H1 (cell line): ENCODE measurements around the gene ALDH1B1. TPM values are rescaled to one million over a fixed set of nuclear protein-coding genes. Genes with fewer than 3 reads are reported as not detected.

Experiments
- CTCF ChIA-PET: fragments of 300-600 bp; sonication (Branson Sonifier 250); formaldehyde crosslinking; loops from one replicate; lab custom pipeline; 2021; ENCODE audit not compliant: partially characterized antibody; lab: Charles Lee
- POLR2A ChIA-PET: fragments of 300-600 bp; sonication (Branson Sonifier 250); formaldehyde crosslinking; loops from one replicate; lab custom pipeline; 2021; ENCODE audit warnings: inconsistent platforms; ENCODE audit not compliant: partially characterized antibody; lab: Charles Lee
- DNase-seq, 2 experiments: peaks; one replicate each; pipeline versions ENCODE4 v3.0.0 to v3.0.0-alpha.2; 2010 to 2022; ENCODE audit warnings: low spot score in 2 of 2, low read depth in 1 of 2, mixed read lengths in 1 of 2
- FAIRE-seq: peaks from 2 replicates; lab custom pipeline; 2011; peaks lifted over from hg19 to GRCh38; lab: Jason Lieb, UNC
- H2AFZ ChIP-seq: 2 replicates; pipeline ENCODE4 v1.8.1; 2012; ENCODE audit warnings: low read length, inconsistent platforms
- H2AK5ac ChIP-seq: 2 replicates; pipeline ENCODE4 v1.6.1; 2013; ENCODE audit warnings: low read depth, low read length
- H2BK120ac ChIP-seq: replicated peaks from 2 replicates; pipeline ENCODE3; 2013; ENCODE audit warnings: low read depth, low read length, inconsistent platforms
- H2BK12ac ChIP-seq: 2 replicates; pipeline ENCODE4 v1.6.1; 2013; ENCODE audit warnings: low read depth, low read length
- H2BK15ac ChIP-seq: 2 replicates; pipeline ENCODE4 v1.6.1; 2013; ENCODE audit warnings: low read length
- H2BK20ac ChIP-seq: 2 replicates; pipeline ENCODE4 v1.6.1; 2013; ENCODE audit warnings: low read length
- H2BK5ac ChIP-seq: 2 replicates; pipeline ENCODE4 v1.6.1; 2013; ENCODE audit warnings: low read depth, low read length
- H3K14ac ChIP-seq: 2 replicates; pipeline ENCODE4 v1.6.1; 2013; ENCODE audit warnings: inconsistent platforms; ENCODE audit not compliant: insufficient read length
- H3K18ac ChIP-seq: 2 replicates; pipeline ENCODE4 v1.6.1; 2013; ENCODE audit warnings: low read length; ENCODE audit errors: extremely low read depth
- H3K23ac ChIP-seq: 2 replicates; pipeline ENCODE4 v1.6.1; 2013; ENCODE audit warnings: inconsistent platforms; ENCODE audit not compliant: insufficient read length
- H3K23me2 ChIP-seq: 2 replicates; pipeline ENCODE4 v1.6.1; 2013; ENCODE audit warnings: low read depth, low read length
- H3K27ac ChIP-seq: 2 replicates; pipeline ENCODE4 v1.6.1; 2011; ENCODE audit warnings: low read depth, low read length, inconsistent platforms
- H3K27me3 ChIP-seq, 4 experiments: replicated peaks in 1 of 4; 1 replicate in 1 of 4; 2 replicates in 3 of 4; pipeline versions ENCODE4 v1.6.1 to v1.8.1; 2011 to 2013; ENCODE audit warnings: low read length in 3 of 4, mild to moderate bottlenecking in 3 of 4, inconsistent platforms in 2 of 4, mixed read lengths in 2 of 4, moderate library complexity in 1 of 4; ENCODE audit not compliant: control insufficient read depth in 3 of 4, insufficient read depth in 3 of 4; ENCODE audit errors: extremely low read depth in 1 of 4
- H3K36me3 ChIP-seq, 4 experiments: 2 replicates each; pipeline versions ENCODE4 v1.6.1 to v1.8.1; 2011 to 2013; ENCODE audit warnings: mild to moderate bottlenecking in 4 of 4, low read length in 3 of 4, moderate library complexity in 2 of 4, control low read depth in 1 of 4, inconsistent platforms in 1 of 4; ENCODE audit not compliant: insufficient read depth in 4 of 4, control insufficient read depth in 2 of 4
- H3K4ac ChIP-seq: replicated peaks from 2 replicates; pipeline ENCODE3; 2013; ENCODE audit warnings: low read length, low read depth, mixed read lengths, inconsistent platforms; ENCODE audit not compliant: insufficient read length
- H3K4me1 ChIP-seq, 4 experiments: replicated peaks in 1 of 4; 1 replicate in 1 of 4; 2 replicates in 3 of 4; pipeline versions ENCODE4 v1.6.1 to v1.8.1; 2011 to 2013; ENCODE audit warnings: low read length in 3 of 4, inconsistent platforms in 2 of 4, mixed read lengths in 1 of 4; ENCODE audit not compliant: insufficient read depth in 4 of 4, control insufficient read depth in 3 of 4
- H3K4me2 ChIP-seq, 2 experiments: 2 replicates each; pipeline versions ENCODE4 v1.6.1 to v1.8.1; 2011 to 2013; ENCODE audit warnings: low read depth in 2 of 2, low read length in 2 of 2, control low read depth in 1 of 2, inconsistent platforms in 1 of 2, mild to moderate bottlenecking in 1 of 2; ENCODE audit not compliant: insufficient read depth in 1 of 2
- H3K4me3 ChIP-seq, 4 experiments: fragments of 200-600, 300-600 bp in 1 of 4; sonication (generic), shearing (Covaris generic), sonication (Bioruptor Twin) in 1 of 4; 2 replicates each; pipeline versions ENCODE4 v1.5.1 to v1.8.1; 2011 to 2016; ENCODE audit warnings: low read length in 4 of 4, low read depth in 3 of 4, control low read depth in 2 of 4, inconsistent platforms in 2 of 4, mild to moderate bottlenecking in 2 of 4, mixed read lengths in 1 of 4, moderate library complexity in 1 of 4; ENCODE audit not compliant: insufficient read depth in 2 of 4; ENCODE audit errors: extremely low read depth in 1 of 4
- H3K56ac ChIP-seq: replicated peaks from 2 replicates; pipeline ENCODE3; 2013; ENCODE audit warnings: low read depth, mild to moderate bottlenecking, mixed read lengths, low read length, inconsistent platforms; ENCODE audit not compliant: insufficient read length
- H3K79me1 ChIP-seq: 2 replicates; pipeline ENCODE4 v1.6.1; 2013; ENCODE audit warnings: low read depth, low read length, control low read depth
- H3K79me2 ChIP-seq, 2 experiments: 2 replicates each; pipeline versions ENCODE4 v1.6.1 to v1.8.1; 2012 to 2013; ENCODE audit warnings: low read length in 2 of 2, mild to moderate bottlenecking in 2 of 2, inconsistent platforms in 1 of 2; ENCODE audit not compliant: insufficient read depth in 2 of 2, control insufficient read depth in 1 of 2
- H3K9ac ChIP-seq, 4 experiments: replicated peaks in 1 of 4; 1 replicate in 1 of 4; 2 replicates in 3 of 4; pipeline versions ENCODE4 v1.6.1 to v1.8.1; 2011 to 2013; ENCODE audit warnings: low read depth in 3 of 4, low read length in 3 of 4, control low read depth in 2 of 4, mild to moderate bottlenecking in 2 of 4, moderate library complexity in 2 of 4, inconsistent platforms in 1 of 4; ENCODE audit errors: extremely low read depth in 1 of 4
- H3K9me3 ChIP-seq, 2 experiments: 2 replicates each; pipeline versions ENCODE4 v1.6.1 to v1.8.1; 2012 to 2013; ENCODE audit warnings: mild to moderate bottlenecking in 2 of 2, moderate library complexity in 2 of 2, control low read depth in 1 of 2, inconsistent platforms in 1 of 2, low read depth in 1 of 2, low read length in 1 of 2, mixed read lengths in 1 of 2; ENCODE audit not compliant: insufficient read depth in 2 of 2
- H4K20me1 ChIP-seq, 2 experiments: replicated peaks in 1 of 2; 2 replicates each; pipeline versions ENCODE3 to v1.8.1; 2011 to 2013; ENCODE audit warnings: inconsistent platforms in 2 of 2, low read length in 2 of 2, mild to moderate bottlenecking in 1 of 2; ENCODE audit not compliant: insufficient read depth in 2 of 2, control insufficient read depth in 1 of 2
- H4K5ac ChIP-seq: 2 replicates; pipeline ENCODE4 v1.6.1; 2013; ENCODE audit warnings: low read length, low read depth, mixed read lengths, inconsistent platforms; ENCODE audit not compliant: insufficient read length
- H4K8ac ChIP-seq: 2 replicates; pipeline ENCODE4 v1.8.0; 2013; ENCODE audit warnings: mild to moderate bottlenecking, moderate library complexity, low read length, inconsistent platforms; ENCODE audit not compliant: insufficient read depth; ENCODE audit errors: extremely low read depth
- H4K91ac ChIP-seq: replicated peaks from 2 replicates; pipeline ENCODE3; 2013; ENCODE audit warnings: low read length, mixed read lengths, inconsistent platforms; ENCODE audit not compliant: insufficient read length
- CHD2 ChIP-seq: IDR thresholded peaks from 2 replicates; pipeline ENCODE4 v1.6.1; 2012; ENCODE audit warnings: low read length, improper control_type of control experiment
- PHF8 ChIP-seq: fragments of 200-600 bp; sonication (generic); conservative IDR thresholded peaks from 2 replicates; pipeline ENCODE4 v1.7.1; 2012; ENCODE audit warnings: low read depth, mild to moderate bottlenecking, inconsistent platforms, low read length, moderate library complexity
- RNF2 ChIP-seq: fragments of 200-900, 300-1000 bp; sonication (generic); IDR thresholded peaks from 2 replicates; pipeline ENCODE4 v1.7.1; 2016; ENCODE audit warnings: borderline replicate concordance, low read depth, mild to moderate bottlenecking, antibody characterized with exemption, low read length; ENCODE audit not compliant: poor library complexity, severe bottlenecking; ENCODE audit errors: missing control alignments
- WGBS, 2 experiments: shearing (Covaris generic) in 1 of 2; methylation state at CpG; one replicate each; pipeline versions ENCODE4 v1.1.6 to v1.1.7; 2013 to 2015; ENCODE audit warnings: low lambda C conversion rate in 2 of 2, mixed read lengths in 2 of 2, inconsistent platforms in 1 of 2, low coverage in 1 of 2, missing lambda C conversion rate in 1 of 2; ENCODE audit not compliant: insufficient replicate concordance in 2 of 2, insufficient coverage in 1 of 2, insufficient read length in 1 of 2; ENCODE audit errors: extremely low coverage in 1 of 2, missing lambda C conversion rate in 1 of 2; 5-methylcytosine and 5-hydroxymethylcytosine counted together
- polyA plus RNA-seq, 7 experiments: library from polyadenylated mRNA; depleted of rRNA in 3 of 7; stranded (reverse) in 5 of 7; unstranded in 2 of 7; fragments of >200 nt in 5 of 7; fragments of 200-250 nt in 2 of 7; gene quantifications; 1 replicate in 5 of 7; 2 replicates in 1 of 7; 4 replicates in 1 of 7; pipeline versions ENCODE4 v1.2.1 to v1.2.3, GENCODE V29; 2011 to 2013; ENCODE audit warnings: missing spikeins in 2 of 7, mixed read lengths in 2 of 7
- total RNA-seq: library from RNA; stranded (reverse); fragmentation: NEBNext Ultra II Directional; extraction: Animal tissue kit (Norgen Biotek cat#: 25700); gene quantifications from 2 replicates; pipeline ENCODE4 v1.2.1, GENCODE V29; 2021

Gene ALDH1B1
- total and polyA plus RNA-seq, 2 of the 8 experiments (the other 6 are each of a cell fraction or from before 2014, with no cell fraction given), result 41.6 to 78.7 TPM

GRCh38 chr9:38343037-38343436, 49.5 kb upstream of the ALDH1B1 start:
- no peak overlapping the region for H2AK5ac ChIP-seq
- H2BK12ac ChIP-seq, result no peak overlapping the region
- H2BK5ac ChIP-seq, result no peak overlapping the region
- H3K9ac ChIP-seq, result no peak overlapping the region
- DNase-seq (peak in 1 of 2 experiments; percentile 14), FAIRE-seq (no peak)
- H4K20me1 ChIP-seq, result peaks cover 0 to 1% of the 10 kb centered on the region in 2 experiments
- H2AFZ ChIP-seq, result no peak overlapping the region
- no peak overlapping the region for H3K4me3 ChIP-seq
- no peaks in the 10 kb centered on the region for H3K79me1 ChIP-seq
- no peaks in the 10 kb centered on the region for H3K79me2 ChIP-seq
- CTCF ChIA-PET, result interaction anchor here (1.1 to 7.3 kb wide), 2 partner anchors 10 to 43 kb away, joined by 3 to 62 read pairs; no protein-coding TSS in a partner anchor
- H4K5ac ChIP-seq, result no peak overlapping the region
- H3K27me3 ChIP-seq, result peaks cover 0 to 13% (median 3%) of the 10 kb centered on the region in 4 experiments; a peak in 3 of 7 replicates
- H3K4me1 ChIP-seq, result peaks cover under 1 to 14% (median 9%) of the 10 kb centered on the region in 4 experiments; a peak in 6 of 7 replicates
- 86% methylated on average over 3 of the region's 3 CpGs; no CpG with 5 or more reads in 1 of the 2 experiments for WGBS, 2 experiments
- H3K18ac ChIP-seq, result no peak overlapping the region
- H3K4me2 ChIP-seq, result no peak overlapping the region
- no peak overlapping the region for H3K27ac ChIP-seq
- POLR2A ChIA-PET, result interaction anchor here (1.3 kb wide), 1 partner anchor 38 kb away, joined by 3 read pairs; no protein-coding TSS in a partner anchor
- H2BK120ac ChIP-seq, result no peak overlapping the region
- H3K14ac ChIP-seq, result no peak overlapping the region
- H2BK20ac ChIP-seq, result no peak overlapping the region
- no peak overlapping the region for H3K23ac ChIP-seq
- no peak overlapping the region for H3K56ac ChIP-seq
- no peak overlapping the region for H2BK15ac ChIP-seq
- no peak overlapping the region for H4K91ac ChIP-seq
- no peak overlapping the region for H4K8ac ChIP-seq
- H3K4ac ChIP-seq, result no peak overlapping the region
- H3K9me3 ChIP-seq, result no peaks in the 10 kb centered on the region
- H3K36me3 ChIP-seq, result no peaks in the 10 kb centered on the region
- H3K23me2 ChIP-seq, result 0 out of 2 replicates have a peak, but pooled peaks cover 2% of the 10 kb centered on the region
- TF ChIP-seq RNF2, result no peak
- TF ChIP-seq PHF8, result no peak
- no peak for TF ChIP-seq CHD2
